D721Med (cell line): Measurements from ENCODE around the gene USP2.
A peak's percentile ranks its signal among the peaks of the same experiment; 100 is the strongest.

Experiments used
- DNase-seq: peaks from one replicate; pipeline ENCODE4 v3.0.0; 2011; ENCODE audit warnings: low spot score; ENCODE audit not compliant: insufficient read length
- FAIRE-seq: peaks from 2 replicates; lab custom pipeline; 2011; peaks lifted over from hg19 to GRCh38; lab: Jason Lieb, UNC
- TF ChIP-seq, protein P1 (sequence below): IDR thresholded peaks from 2 replicates; pipeline ENCODE4 v1.5.1; 2012; ENCODE audit warnings: mild to moderate bottlenecking, control low read depth; ENCODE audit not compliant: insufficient read depth; ENCODE audit errors: missing control alignments

The USP2 gene

DNA sequence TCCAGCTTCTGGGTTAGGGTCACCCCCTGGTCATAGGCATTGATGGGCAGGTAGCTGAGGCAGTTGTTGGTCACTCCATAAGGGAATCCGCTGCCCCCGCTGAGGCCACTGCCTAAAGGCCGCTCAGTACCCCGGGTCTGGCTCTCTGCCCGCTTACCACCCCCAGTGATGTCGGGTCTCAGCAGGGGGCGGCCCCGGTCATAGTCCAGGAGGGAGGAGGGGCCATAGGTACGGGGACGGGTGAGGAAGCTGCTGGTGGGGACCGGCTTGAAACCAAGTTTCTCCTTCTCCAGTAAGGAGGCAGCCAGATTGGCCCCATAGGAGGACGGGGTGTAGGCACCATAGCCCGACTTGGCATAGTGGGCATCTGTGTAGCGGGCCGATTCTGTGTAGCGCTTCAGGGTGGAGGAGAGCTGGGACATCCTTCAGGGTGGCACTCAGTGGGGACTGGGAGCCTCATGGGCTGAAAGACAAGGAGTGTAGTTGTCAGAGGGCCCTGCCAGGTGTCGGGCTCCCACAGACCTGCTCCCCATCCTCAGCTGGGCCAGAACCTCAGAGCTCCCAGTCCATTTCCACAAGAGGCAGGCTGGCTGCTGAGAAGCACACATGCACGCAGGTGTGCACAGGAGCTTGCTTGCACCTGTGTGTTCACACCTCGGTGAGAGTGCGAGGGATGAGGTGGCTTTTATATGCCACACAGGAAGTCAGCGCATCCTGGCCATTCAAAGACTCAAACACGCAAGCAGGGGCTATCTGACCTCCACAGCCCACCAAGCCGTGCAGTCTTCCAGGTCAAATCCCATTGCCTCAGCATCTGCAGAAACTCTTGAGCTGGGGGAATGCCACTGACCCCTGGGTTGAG, 8.2 kb downstream of the USP2 start:
- DNase-seq: no peak
- TF ChIP-seq, protein P1, sequence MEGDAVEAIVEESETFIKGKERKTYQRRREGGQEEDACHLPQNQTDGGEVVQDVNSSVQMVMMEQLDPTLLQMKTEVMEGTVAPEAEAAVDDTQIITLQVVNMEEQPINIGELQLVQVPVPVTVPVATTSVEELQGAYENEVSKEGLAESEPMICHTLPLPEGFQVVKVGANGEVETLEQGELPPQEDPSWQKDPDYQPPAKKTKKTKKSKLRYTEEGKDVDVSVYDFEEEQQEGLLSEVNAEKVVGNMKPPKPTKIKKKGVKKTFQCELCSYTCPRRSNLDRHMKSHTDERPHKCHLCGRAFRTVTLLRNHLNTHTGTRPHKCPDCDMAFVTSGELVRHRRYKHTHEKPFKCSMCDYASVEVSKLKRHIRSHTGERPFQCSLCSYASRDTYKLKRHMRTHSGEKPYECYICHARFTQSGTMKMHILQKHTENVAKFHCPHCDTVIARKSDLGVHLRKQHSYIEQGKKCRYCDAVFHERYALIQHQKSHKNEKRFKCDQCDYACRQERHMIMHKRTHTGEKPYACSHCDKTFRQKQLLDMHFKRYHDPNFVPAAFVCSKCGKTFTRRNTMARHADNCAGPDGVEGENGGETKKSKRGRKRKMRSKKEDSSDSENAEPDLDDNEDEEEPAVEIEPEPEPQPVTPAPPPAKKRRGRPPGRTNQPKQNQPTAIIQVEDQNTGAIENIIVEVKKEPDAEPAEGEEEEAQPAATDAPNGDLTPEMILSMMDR: no peak
- FAIRE-seq: no peak

DNA sequence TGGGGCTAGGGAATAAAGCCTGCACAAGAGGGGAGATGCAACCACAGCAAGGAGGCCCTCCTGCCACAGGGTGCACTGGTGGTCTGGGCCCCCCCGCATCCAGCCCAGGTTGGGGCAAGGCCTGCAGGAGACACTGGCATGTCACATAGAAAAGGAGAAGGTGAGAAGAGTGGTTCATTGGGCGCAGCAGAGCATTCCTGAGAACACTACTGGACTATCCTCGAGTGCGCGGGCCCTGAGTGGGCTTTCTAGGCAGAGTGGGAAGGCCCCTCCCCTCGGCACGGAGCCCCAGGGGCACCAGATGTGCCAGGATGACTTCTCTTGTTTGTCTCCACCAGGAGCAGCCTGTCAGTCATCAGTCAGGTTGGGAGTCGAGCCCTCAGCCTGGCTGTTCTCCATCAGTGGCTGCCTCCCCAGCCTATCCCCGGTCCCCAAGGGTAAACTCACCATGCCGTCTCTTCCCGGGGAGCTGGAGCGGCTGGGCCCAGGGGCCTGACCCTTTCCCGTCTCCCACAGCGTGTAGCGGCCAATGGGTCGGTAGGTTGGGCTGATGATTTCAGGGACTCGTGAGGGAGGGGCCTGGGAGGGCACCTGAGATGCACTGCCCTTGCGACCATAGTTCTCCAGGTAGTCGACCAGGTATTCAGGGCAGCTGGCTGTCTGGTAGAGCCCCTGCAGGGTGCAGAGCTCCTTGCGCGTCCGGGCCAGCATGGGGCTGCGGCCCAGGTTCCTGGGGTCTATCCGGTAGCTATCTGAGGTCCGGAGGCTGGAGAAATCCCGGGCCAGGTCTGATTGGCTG, 9.0 kb downstream of the USP2 start:
- FAIRE-seq (no peak), DNase-seq (no peak)
- TF ChIP-seq, protein P1: no peak

DNA sequence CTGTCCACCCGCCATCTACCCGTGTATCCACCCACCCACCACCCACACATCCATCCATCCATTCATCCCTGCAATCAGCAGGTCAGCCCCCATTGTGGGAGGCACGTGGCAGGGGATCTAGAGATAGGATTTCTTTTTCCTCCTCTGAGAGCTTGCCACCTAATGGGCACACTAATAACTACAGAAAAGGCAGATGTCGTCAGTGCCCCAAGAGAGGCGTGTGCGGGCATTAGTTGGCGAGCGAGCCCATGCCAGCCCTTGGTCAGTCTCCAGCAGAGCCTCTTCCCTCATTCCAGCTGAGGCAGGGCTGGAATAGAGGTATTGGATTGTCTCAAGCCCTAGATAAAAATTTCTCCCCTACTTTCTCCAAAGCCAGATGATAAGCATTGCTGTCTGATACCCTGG, 9.7 kb downstream of the USP2 start:
- FAIRE-seq: no peak
- DNase-seq: no peak

DNA sequence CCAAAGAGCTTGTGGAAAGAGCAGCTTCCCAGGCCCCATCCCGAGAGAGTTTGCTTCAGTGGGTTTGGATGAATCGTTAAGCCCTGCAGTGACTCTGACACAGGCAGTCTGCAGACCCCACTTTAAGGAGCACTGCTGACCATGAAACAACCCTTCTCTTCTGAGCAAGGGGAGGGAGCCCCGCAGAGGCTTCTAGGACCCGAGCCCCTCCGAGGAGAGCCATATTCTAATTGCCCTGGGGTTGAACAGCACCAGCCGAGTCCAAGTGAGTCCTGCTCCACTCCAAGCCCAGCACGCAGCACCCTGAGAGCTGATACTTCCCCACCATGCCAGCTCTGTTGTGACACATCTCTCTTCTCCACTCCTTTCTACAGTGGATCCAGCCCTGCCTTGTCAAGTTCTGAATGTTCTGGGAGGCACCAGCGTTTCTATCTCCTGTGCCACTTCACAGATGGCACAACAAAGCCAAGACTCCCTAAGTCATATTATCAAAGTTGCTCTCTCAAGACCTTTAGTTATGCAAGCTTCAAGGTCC, 10.4 kb downstream of the USP2 start:
- DNase-seq (no peak), FAIRE-seq (no peak)
- TF ChIP-seq, protein P1: no peak

More for the DNA sequence above, 9.7 kb downstream of the USP2 start:
- TF ChIP-seq, protein P1: peak; percentile 50

DNA sequence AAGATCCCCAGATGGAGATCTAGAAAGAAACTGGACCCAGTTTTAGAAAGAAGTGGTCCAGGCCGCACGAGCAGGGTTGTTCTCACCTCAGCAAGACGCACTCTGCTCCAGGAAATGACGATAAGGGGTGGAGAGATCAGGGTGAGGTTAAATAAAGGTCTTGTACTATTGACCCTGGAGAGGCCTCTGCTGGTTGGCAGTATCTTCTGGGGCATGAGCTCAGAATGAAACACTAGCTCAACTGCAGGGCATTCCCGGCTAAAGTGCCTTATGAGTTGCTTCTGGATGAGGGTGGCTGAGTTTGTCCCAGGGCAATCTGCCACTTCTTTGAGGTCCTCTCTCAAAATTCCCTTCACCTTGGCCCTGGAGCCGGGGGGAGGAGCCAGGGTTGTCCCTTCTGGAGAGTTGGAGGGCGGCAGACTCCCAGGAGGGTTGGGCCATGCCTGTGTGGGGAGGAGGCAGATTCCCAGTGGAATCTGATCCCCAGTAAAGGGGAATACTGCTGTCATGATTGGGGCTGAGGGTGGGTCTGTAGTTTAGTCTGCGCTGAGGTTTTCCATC, 10.9 kb downstream of the USP2 start:
- FAIRE-seq: no peak
- no peak for DNase-seq
- TF ChIP-seq, protein P1: no peak

DNA sequence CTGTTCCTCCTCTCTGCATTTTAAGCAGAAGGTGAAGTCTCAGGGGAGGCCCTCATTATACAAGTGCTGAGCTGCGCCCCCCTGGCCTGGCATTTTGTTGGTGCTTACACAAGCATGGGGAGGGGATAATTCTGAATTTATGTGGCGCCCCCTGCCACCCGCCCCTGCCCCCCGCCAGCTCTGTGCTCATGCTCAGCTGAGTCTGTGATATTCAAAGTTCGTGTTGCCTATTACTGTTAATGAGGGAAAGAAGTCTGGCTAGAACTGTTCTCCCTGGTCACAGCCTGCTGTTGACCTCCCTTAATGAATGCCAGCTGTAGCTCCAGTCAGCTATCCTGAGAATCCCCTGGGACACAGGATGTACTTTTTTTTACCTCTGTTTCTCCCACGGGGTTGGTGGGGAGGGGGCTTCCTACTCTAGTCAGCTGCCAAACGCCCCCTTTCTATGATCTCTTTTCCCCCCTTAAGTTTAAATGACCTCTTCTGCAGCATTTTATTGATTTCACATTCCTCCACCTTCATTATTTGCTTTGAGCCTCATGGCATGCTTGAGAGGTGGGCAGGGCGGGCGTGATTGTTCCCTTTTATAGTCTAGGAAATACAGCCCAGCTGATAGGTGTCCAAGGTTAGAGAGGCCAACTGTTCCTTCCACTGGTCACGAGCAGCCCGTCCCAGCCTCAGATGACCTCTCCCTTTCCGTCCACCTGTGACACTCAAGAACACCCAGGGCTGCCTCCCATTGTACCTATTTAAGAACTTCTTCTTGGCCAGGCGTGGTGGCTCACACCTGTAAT, 12.2 kb downstream of the USP2 start:
- no peak for DNase-seq
- TF ChIP-seq, protein P1: no peak
- no peak for FAIRE-seq
